Measurements from ENCODE around the gene RPP25L. TPM values are rescaled to one million over a fixed set of nuclear protein-coding genes. Genes with fewer than 3 reads are reported as not detected.
A peak's percentile ranks its signal among the peaks of the same experiment; 100 is the strongest.

Gene RPP25L
- total RNA-seq, 1 experiment from 2014 or later, result 17.2 TPM

- H2BK20ac ChIP-seq (ENCODE audit: low read depth, low read length, poor library complexity, severe bottlenecking), result no peak overlapping the region
- H2AFZ ChIP-seq (ENCODE audit: low read length), result no peak overlapping the region
- WGBS (ENCODE audit: extremely low coverage, insufficient read length, low lambda C conversion rate), result no CpG with 5 or more reads among the region's 7 CpGs
- peaks cover 11% of the 10 kb centered on the region for H3K23me2 ChIP-seq (ENCODE audit: insufficient read length, low read depth, low read length, poor library complexity, severe bottlenecking)
- H3K18ac ChIP-seq (ENCODE audit: insufficient read length, low read depth, low read length), result no peak overlapping the region
- H3K23ac ChIP-seq (ENCODE audit: insufficient read length, low read depth, low read length), result no peak overlapping the region
- H2AK5ac ChIP-seq (ENCODE audit: insufficient read length, low read length), result no peak overlapping the region
- no peak overlapping the region for H3K4ac ChIP-seq (ENCODE audit: low read depth, low read length)
- no peaks in the 10 kb centered on the region for H3K27me3 ChIP-seq (ENCODE audit: insufficient read depth, low read length)
- no peak overlapping the region for H3K27ac ChIP-seq (ENCODE audit: insufficient read length, low read depth, low read length)
- H4K5ac ChIP-seq (ENCODE audit: insufficient read length, low read depth, low read length), result no peak overlapping the region
- no peak overlapping the region for H2BK15ac ChIP-seq (ENCODE audit: low read depth, low read length)
- H2BK12ac ChIP-seq (ENCODE audit: insufficient read length, low read depth, low read length), result no peak overlapping the region
- no peak overlapping the region for H2BK120ac ChIP-seq (ENCODE audit: low read depth, low read length, poor library complexity, severe bottlenecking)
- no peak overlapping the region for H3K56ac ChIP-seq (ENCODE audit: insufficient read length, low read depth, low read length)
- no peak overlapping the region for H4K8ac ChIP-seq (replicated peaks; ENCODE audit: insufficient read length, low read depth, low read length)
- H3K9me3 Mint-ChIP-seq, result no peaks in the 10 kb centered on the region
- no peak overlapping the region for H3T11ph ChIP-seq (ENCODE audit: low read length)
- peaks cover 4% of the 10 kb centered on the region; the same call in 1 of the 2 replicates for H3K4me1 ChIP-seq (ENCODE audit: insufficient read depth, low read length)
- H3K36me3 Mint-ChIP-seq (ENCODE audit: insufficient read depth in 1 of 3, low read depth in 3 of 3), result peaks cover 2 to 15% (median 10%) of the 10 kb centered on the region in 3 experiments; a peak in 6 of 7 replicates
- no peaks in the 10 kb centered on the region for H3K9me3 ChIP-seq (ENCODE audit: control insufficient read depth, low read depth, low read length)
- H3K14ac ChIP-seq (ENCODE audit: insufficient read depth, low read length), result no peak overlapping the region
- no peak for DNase-seq
- peaks cover 17 to 26% of the 10 kb centered on the region in 2 experiments for H3K4me1 Mint-ChIP-seq
- peak overlapping the region; percentile 0 for H3K9ac ChIP-seq (ENCODE audit: extremely low read depth, insufficient read length, low read length)
- H3K27me3 Mint-ChIP-seq (ENCODE audit: low read depth), result peaks cover 9% of the 10 kb centered on the region
- no peak overlapping the region for H2BK5ac ChIP-seq (ENCODE audit: insufficient read length, low read length)
- H3K4me2 ChIP-seq (ENCODE audit: insufficient read depth, insufficient read length, low read length), result peak overlapping the region; percentile 75
- H3K79me2 ChIP-seq (ENCODE audit: insufficient read depth, low read length), result no peaks in the 10 kb centered on the region; the same call in 1 of the 2 replicates
- peak overlapping the region in 2 of 3 experiments; percentile 64 to 82; a peak in 4 of 7 replicates for H3K27ac Mint-ChIP-seq
- no peaks in the 10 kb centered on the region for H4K20me1 ChIP-seq (ENCODE audit: control insufficient read depth, insufficient read depth, insufficient read length)
- peak overlapping the region; percentile 87 to 89 for H3K4me3 Mint-ChIP-seq
- no peak overlapping the region for H4K91ac ChIP-seq (ENCODE audit: insufficient read length, low read depth, low read length)
- TF ChIP-seq CTCF (conservative IDR thresholded peaks at IDR 0.05), result no peak
- H3K79me1 ChIP-seq (ENCODE audit: insufficient read depth, low read depth, low read length, poor library complexity, severe bottlenecking), result no peaks in the 10 kb centered on the region
Observed at GRCh38 chr9:34638138-34638445, 26.2 kb upstream of the RPP25L start.
